Stimulated activated naive CD8-positive, alpha-beta T cell treated with anti-CD3 and anti-CD28 coated beads, Interleukin-15, Interleukin-2, amounts not matched to agents 100 ng/mL and 50 ng/mL, for 24 hours (primary cell): ENCODE results near the gene TSPAN14.
"Not testable (repeated sequence)": the region's sequence is repeated elsewhere in the genome, so short reads cannot be mapped to it uniquely, and the experiment has no call there.

Source experiments
- H3K27ac Mint-ChIP-seq: one replicate; pipeline ENCODE4 v1.8.0; 2021; ENCODE audit warnings: mild to moderate bottlenecking, mixed read lengths
- H3K27me3 Mint-ChIP-seq: one replicate; pipeline ENCODE4 v1.8.0; 2021; ENCODE audit warnings: mixed read lengths
- H3K36me3 Mint-ChIP-seq: one replicate; pipeline ENCODE4 v1.8.0; 2021; ENCODE audit warnings: low read depth, mixed read lengths
- H3K4me1 Mint-ChIP-seq: one replicate; pipeline ENCODE4 v1.8.0; 2021; ENCODE audit warnings: low read depth, mixed read lengths
- H3K4me3 Mint-ChIP-seq: one replicate; pipeline ENCODE4 v1.8.0; 2021; ENCODE audit warnings: mild to moderate bottlenecking, mixed read lengths
- H3K9me3 Mint-ChIP-seq: one replicate; pipeline ENCODE4 v1.8.0; 2021; ENCODE audit warnings: mixed read lengths

TSPAN14 gene

DNA sequence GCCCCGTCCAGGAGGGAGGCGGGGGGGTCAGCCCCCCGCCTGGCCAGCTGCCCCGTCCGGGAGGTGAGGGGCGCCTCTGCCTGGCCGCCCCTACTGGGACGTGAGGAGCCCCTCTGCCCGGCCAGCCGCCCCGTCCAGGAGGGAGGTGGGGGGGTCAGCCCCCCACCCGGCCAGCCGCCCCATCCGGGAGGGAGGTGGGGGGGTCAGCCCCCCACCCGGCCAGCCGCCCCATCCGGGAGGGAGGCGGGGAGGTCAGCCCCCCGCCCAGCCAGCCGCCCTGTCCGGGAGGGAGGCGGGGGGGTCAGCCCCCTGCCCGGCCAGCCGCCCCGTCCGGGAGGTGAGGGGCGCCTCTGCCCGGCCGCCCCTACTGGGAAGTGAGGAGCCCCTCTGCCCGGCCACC lies 80.5 kb downstream of the TSPAN14 start:
- peaks cover 46% of the 10 kb centered on the region for H3K4me1 Mint-ChIP-seq

DNA sequence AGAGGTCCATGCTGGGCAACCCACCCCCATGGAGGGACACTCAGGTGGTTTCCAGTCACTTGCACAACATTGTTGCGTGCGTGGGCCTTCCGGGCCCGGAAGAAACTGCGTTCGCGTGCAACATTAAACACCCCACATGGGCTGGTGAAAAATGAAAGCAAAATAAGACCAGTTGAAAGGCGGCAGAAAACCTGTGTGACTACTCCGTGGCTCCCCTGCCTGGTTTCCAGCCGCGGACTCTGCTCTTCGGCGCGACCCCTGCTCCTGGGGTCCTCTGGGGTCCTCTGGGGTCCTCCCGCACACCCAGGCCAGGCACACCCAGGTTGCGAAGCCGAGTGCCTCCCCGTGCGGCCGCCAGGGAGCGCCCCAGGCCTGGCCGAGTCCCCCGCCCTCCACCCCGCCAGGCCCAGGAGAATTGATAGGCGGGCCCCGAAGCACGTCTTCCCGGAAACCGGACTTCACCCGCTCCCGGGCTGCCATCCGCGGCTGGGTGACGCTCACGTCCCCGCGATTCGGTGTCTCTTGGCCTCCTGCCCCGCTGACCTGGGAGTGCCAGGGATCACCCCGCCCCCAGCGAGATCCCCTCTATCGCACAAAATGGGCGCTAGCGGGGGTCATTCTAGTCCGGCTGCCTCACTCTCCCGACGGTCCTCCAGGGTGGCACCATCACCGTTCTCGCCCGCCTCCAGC lies 81.7 kb downstream of the TSPAN14 start:
- H3K4me1 Mint-ChIP-seq = peaks cover 46% of the 10 kb centered on the region
- H3K4me3 Mint-ChIP-seq = peak overlapping the region; percentile 85
- H3K36me3 Mint-ChIP-seq = no peaks in the 10 kb centered on the region
- H3K9me3 Mint-ChIP-seq = no peaks in the 10 kb centered on the region
- H3K27me3 Mint-ChIP-seq = no peaks in the 10 kb centered on the region
- H3K27ac Mint-ChIP-seq = peak overlapping the region; percentile 97

More for the DNA sequence above, 80.5 kb downstream of the TSPAN14 start:
- not testable (repeated sequence) for H3K27ac Mint-ChIP-seq, H3K4me3 Mint-ChIP-seq, H3K27me3 Mint-ChIP-seq, H3K36me3 Mint-ChIP-seq, H3K9me3 Mint-ChIP-seq

DNA sequence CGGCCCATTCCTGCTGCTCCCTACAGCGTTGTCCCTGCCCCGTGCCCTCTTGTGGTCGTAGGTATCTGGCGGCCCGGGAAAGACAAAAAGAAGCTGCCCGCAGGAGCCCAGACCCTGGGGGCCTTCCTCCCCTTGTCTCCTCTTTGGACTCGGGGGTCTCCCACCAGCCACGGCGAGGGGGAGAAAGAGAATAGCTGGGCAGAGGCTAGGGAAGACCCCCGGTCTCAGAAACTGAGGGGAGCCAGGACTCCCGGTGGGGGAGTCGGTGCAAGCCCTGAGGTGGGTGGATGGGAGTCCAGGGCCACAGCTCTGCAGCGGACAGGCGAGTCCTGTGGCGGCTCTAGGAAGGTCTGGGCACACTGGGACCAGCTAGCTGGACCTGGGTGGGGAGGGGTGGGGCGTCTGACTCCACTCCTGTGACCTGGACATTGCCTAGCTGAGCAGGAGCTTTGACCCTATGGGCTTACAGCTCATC lies 82.3 kb downstream of the TSPAN14 start:
- Mint-ChIP-seq H3K27ac (peak overlapping the region; percentile 97), H3K9me3 (no peaks in the 10 kb centered on the region), H3K36me3 (no peaks in the 10 kb centered on the region), H3K4me3 (peak overlapping the region; percentile 85), H3K27me3 (no peaks in the 10 kb centered on the region), H3K4me1 (peaks cover 45% of the 10 kb centered on the region)

DNA sequence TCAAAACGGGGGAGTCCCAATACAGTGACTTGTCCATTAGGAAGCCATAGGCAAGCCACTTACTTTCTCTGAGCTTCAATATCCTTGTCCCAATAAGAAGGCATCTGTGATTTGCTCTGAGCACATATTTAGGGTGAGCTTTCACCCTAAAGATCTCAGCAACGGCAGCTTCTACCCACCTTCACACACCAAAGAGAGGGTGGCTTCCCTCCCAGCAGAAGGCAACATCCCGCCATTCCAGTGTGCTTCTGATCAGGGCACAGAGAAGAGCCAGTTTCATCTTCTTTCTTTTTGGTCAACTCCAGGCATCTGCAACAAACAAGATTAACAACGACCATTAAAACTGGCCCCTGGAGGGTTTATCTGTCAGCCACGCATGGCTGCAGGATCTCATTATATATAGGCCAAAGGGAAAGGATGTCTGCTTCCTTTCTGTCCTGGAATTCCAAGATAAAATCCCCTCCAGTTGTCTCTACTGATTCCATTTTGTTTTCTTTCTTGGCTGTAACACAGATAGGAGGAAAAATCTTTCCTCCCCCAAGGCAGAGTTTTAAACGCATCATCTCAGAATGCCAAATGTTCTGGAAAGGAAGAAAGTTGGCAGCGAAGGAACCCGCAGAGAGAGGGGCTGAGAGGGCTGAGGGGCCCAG lies 83.1 kb downstream of the TSPAN14 start:
- H3K4me1 Mint-ChIP-seq = peaks cover 37% of the 10 kb centered on the region
- H3K27me3 Mint-ChIP-seq = no peaks in the 10 kb centered on the region
- H3K9me3 Mint-ChIP-seq = no peaks in the 10 kb centered on the region
- H3K4me3 Mint-ChIP-seq = peak overlapping the region; percentile 67
- no peaks in the 10 kb centered on the region for H3K36me3 Mint-ChIP-seq
- peak overlapping the region; percentile 97 for H3K27ac Mint-ChIP-seq

DNA sequence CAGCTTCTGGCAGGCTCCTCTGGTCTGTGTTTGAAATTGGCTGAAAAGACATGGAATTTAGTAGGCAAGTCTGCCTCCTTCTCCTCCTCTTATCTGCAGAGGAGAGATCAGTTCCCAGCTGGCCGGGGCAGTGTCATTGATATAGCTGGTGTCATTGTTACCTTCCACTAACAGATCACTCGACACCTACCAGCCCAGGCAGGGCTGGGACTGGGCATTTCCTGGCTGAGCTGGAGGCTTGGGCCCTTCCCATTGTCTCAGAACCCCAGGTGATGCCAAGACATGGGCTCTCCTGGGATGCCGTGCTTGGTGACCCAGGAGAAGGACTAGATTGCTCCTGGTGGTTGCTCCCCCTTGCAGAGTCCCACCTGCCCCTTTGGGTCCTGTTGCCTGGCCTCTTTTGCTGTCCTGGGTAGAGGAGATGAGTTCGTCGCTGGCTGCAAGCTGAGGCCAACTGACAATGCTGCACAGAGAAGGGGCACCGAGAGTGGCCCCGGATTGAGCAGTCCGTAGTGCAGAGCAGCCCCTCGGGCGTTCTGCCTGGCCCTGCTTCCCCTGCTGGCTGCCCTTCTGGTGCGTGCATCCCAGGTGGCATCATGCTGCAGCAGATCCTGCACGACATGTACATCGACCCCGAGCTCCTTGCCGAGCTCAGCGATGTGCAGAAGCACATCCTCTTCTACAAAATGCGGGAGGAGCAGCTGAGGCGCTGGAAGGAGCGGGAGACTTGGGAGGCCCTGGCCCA lies 83.8 kb downstream of the TSPAN14 start, which contains the start of gene SH2D4B:
TSS of gene SH2D4B (plus strand) at position 167 of the 745 bp plus-strand sequence. CDS start at position 597, 430 bp downstream.
- Mint-ChIP-seq H3K9me3 (no peaks in the 10 kb centered on the region), H3K4me1 (peaks cover 31% of the 10 kb centered on the region), H3K27me3 (no peaks in the 10 kb centered on the region), H3K36me3 (no peaks in the 10 kb centered on the region), H3K27ac (peak within 1 kb of the TSS; percentile 97), H3K4me3 (peak within 1 kb of the TSS; percentile 67)

DNA sequence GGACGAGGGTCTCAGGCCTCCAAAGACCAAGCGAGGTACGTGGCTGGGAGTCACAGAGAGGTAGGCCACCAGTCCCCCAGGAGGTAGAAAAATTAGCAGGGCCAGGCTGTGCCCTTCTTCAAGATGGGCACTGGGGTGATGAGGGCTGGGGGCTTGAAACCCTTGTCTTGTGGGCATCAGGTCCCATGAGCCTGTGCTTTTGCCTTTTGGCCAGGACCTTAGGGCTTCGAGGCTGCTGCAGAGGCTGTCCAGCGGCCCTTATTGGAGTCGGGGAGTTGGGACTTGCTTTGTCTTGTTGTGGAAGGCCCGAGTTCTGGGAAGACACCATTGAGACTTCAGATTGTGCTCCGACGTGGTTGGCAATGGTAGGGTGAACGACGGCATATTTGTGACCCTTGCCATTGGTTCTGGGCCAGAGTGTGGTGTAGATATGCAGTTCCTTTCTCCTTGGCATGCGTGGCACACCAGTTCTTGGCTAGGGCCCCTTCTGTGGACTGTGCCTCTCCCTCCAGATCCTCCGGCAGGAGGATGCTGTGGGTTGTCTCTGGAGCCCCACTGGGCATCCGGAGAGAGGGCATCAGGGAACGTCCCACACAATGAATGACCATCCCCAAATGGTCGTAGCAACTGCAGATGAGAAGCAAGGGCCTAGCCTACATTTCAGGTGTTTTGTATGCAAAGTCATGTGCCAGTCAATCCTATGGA lies 84.5 kb downstream of the TSPAN14 start:
- peaks cover 31% of the 10 kb centered on the region for H3K4me1 Mint-ChIP-seq
- H3K27me3 Mint-ChIP-seq = no peaks in the 10 kb centered on the region
- no peaks in the 10 kb centered on the region for H3K36me3 Mint-ChIP-seq
- no peak overlapping the region for H3K4me3 Mint-ChIP-seq
- no peaks in the 10 kb centered on the region for H3K9me3 Mint-ChIP-seq
- no peak overlapping the region for H3K27ac Mint-ChIP-seq

DNA sequence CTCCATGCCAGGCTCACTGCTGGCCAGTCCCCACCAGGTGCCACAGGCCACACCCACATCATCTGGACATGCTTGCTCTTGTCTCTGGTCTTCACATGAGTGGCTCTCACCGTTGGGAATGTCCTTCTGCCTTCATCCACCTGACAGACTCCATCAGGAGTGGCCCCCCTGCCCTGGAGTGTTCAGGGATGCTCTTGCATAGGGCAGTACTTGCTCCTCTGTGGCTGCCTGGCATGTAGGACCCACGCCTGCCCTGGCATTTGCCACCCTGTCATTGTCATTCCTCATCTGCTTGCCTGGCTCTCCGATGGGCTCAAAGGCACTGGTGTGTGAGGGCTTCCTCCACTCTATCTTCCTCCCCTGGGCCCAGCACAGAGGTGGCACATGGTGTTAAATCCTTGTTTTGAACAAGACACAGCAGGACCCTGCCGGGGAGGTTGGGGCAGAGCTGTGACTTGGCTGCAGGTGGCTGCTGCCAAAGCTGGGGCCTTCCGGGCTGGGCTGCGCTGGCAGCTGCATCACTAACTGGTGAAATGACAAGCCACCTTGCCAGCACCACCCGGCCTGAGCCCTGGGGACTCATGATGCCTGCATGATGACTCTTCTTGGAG lies 85.4 kb downstream of the TSPAN14 start:
- peaks cover 31% of the 10 kb centered on the region for H3K4me1 Mint-ChIP-seq
- H3K4me3 Mint-ChIP-seq = no peak overlapping the region
- no peak overlapping the region for H3K27ac Mint-ChIP-seq
- no peaks in the 10 kb centered on the region for H3K36me3 Mint-ChIP-seq
- no peaks in the 10 kb centered on the region for H3K27me3 Mint-ChIP-seq
- no peaks in the 10 kb centered on the region for H3K9me3 Mint-ChIP-seq

DNA sequence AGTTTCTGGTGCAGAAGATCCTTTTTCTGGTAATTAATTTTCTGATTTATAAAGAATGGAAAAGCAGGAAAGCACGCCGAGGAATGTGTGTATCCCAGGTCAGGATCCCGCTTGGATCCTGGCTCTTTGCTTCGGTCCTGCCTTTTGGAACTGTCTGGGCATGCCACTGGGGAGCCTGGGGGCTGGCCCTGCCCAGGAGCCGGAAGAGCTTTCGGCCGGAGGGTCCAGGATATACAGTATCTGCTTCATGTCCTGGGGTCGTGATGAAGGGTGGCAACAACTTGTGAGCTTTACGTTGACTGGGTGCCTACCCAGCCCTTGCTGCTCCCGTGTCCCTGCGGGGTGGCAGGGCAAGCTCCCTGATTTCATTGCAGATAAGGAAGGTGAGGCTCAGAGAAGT lies 86.0 kb downstream of the TSPAN14 start:
- Mint-ChIP-seq H3K27ac (no peak overlapping the region), H3K4me1 (peaks cover 31% of the 10 kb centered on the region), H3K4me3 (no peak overlapping the region), H3K9me3 (no peaks in the 10 kb centered on the region), H3K36me3 (no peaks in the 10 kb centered on the region), H3K27me3 (no peaks in the 10 kb centered on the region)

DNA sequence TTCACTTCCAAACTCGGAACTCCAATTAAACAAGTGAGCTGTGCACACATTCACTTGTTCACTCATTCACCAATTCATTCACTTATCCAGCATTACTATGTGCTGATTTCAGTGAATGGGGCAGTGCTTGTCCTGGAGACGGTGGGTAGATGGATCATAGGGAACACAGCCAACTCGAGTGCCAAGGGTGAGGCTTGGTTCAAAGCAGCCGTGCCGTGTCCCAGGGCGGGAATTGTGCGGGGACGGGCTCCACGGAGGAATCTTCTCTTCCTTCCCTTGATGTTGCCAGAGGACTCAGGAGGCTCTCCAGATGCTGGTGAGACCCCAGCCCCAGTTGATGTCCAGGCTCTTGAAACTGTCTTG lies 86.5 kb downstream of the TSPAN14 start:
- H3K36me3 Mint-ChIP-seq = no peaks in the 10 kb centered on the region
- no peaks in the 10 kb centered on the region for H3K27me3 Mint-ChIP-seq
- peaks cover 27% of the 10 kb centered on the region for H3K4me1 Mint-ChIP-seq
- H3K4me3 Mint-ChIP-seq = no peak overlapping the region
- peak overlapping the region; percentile 41 for H3K27ac Mint-ChIP-seq
- no peaks in the 10 kb centered on the region for H3K9me3 Mint-ChIP-seq

DNA sequence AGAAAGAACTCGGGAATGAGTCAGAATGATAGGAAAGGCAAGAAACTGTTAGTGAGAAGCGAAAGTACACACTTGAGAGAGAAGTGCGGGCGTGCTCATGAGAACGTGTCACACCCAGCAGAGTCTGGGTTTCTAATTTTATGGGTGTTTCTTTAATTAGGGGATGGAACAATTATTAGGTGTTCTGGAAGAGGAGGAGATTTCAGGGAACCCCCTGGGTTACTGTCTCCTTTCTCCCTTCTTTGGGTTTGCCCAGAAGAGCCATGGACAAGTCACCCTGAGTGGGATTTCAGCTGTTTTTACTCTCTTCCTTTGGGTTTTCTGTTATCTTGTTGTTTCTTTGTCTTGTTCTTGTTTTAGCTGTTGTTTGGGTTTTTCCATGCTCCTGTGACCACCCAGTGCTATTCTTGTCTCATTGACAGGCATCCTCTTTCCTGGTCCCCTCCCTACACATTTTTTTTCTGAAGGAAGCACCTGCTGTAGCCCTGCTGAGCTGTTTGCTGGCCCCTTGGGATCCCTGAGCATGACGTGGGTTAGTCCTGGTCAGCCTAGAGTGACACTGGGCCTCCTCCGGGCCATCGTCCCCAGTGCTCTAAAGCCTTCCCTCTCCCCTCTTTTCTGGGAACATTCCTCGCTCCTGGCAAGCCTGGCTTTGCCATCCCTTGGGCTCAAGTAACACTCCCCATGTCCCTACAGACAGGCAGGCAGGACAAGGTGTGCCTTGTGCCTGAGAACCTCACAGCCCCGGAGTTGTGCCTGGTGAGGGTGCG lies 87.1 kb downstream of the TSPAN14 start:
- H3K4me1 Mint-ChIP-seq = peaks cover 25% of the 10 kb centered on the region
- peak overlapping the region; percentile 76 for H3K27ac Mint-ChIP-seq
- no peaks in the 10 kb centered on the region for H3K27me3 Mint-ChIP-seq
- no peaks in the 10 kb centered on the region for H3K9me3 Mint-ChIP-seq
- H3K4me3 Mint-ChIP-seq = no peak overlapping the region
- H3K36me3 Mint-ChIP-seq = no peaks in the 10 kb centered on the region

DNA sequence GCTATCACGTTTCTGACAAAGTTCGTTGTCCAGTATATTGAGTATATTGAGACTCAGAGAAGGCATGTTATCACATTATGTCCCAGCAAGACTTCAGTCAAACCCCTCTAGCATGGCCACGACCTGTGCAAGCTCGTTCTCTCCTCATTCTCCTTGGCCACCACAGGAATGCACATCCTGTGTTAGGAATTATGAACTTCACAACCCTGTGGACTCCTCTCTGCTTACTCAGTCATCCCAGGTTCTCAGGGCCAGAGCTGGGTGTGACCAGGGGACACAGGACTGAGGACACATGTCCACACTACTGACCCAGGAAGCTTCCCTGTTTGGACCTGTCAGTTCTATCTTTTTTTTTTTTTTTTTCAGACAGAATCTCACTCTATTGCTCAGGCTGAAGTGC lies 87.9 kb downstream of the TSPAN14 start:
- Mint-ChIP-seq H3K36me3 (no peaks in the 10 kb centered on the region), H3K4me3 (no peak overlapping the region), H3K27ac (no peak overlapping the region)

DNA sequence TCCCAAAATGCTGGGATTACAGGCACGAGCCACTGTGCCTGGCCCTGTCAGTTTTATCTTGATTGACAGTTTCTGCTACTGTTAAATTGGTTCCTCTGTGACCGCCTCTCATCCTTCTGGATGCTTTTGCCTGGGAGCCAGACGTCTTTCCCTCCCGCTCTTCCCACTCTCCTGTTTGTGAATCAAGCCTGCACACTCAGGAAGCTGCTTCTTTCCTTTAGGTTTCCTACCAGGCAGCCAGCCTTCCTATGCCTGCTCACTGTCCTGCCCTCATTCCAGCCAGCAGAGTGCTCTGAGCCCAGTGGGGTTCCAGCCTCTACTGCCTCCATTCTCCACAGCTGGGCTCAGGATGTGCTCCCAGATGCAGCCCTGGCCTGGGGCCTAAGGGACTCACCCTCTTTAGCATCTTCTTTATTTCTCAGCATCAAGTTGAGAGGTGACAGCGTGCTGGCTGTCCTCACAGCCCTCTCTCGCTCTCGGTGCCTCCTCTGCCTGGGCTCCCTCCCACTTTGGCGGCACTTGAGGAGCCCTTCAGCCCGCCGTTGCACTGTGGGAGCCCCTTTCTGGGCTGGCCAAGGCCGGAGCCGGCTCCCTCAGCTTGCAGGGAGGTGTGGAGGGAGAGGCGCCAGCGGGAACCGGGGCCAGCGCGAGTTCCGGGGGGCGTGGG lies 88.7 kb downstream of the TSPAN14 start:
- H3K9me3 Mint-ChIP-seq = no peaks in the 10 kb centered on the region
- H3K27me3 Mint-ChIP-seq = no peaks in the 10 kb centered on the region
- no peaks in the 10 kb centered on the region for H3K36me3 Mint-ChIP-seq
- no peak overlapping the region for H3K4me3 Mint-ChIP-seq
- no peak overlapping the region for H3K27ac Mint-ChIP-seq
- peaks cover 20% of the 10 kb centered on the region for H3K4me1 Mint-ChIP-seq

More for the DNA sequence above, 87.9 kb downstream of the TSPAN14 start:
- Mint-ChIP-seq H3K27me3 (no peaks in the 10 kb centered on the region), H3K4me1 (peaks cover 20% of the 10 kb centered on the region), H3K9me3 (no peaks in the 10 kb centered on the region)

DNA sequence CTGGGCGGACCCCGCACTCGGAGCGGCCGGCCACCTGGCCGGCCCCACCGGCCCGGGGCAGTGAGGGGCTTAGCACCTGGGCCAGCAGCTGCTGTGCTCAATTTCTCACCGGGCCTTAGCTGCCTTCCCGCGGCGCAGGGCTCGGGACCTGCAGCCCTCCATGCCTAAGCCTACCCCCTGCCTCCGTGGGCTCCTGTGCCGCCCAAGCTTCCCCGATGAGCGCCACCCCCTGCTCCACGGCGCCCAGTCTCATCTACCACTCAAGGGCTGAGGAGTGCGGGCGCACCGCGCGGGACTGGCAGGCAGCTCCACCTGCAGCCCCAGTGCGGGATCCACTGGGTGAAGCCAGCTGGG lies 89.2 kb downstream of the TSPAN14 start:
- not testable (repeated sequence) for H3K4me3 Mint-ChIP-seq, H3K27me3 Mint-ChIP-seq, H3K9me3 Mint-ChIP-seq, H3K36me3 Mint-ChIP-seq, H3K27ac Mint-ChIP-seq
- peaks cover 20% of the 10 kb centered on the region for H3K4me1 Mint-ChIP-seq
